T-helper 1 cell treated with Interleukin-12 subunit alpha and Interleukin-12 subunit beta and Interleukin-4 antibody, amounts not matched to agents 30 μg/mL and 1 μg/mL, for 36 hours (primary cell): Measurements from ENCODE around the gene FBXW7.

Source experiments
- H3K27ac Mint-ChIP-seq: one replicate; pipeline ENCODE4 v1.8.0; 2021; ENCODE audit warnings: mild to moderate bottlenecking, mixed read lengths
- H3K27me3 Mint-ChIP-seq: one replicate; pipeline ENCODE4 v1.8.0; 2021; ENCODE audit warnings: low read depth, mixed read lengths
- H3K36me3 Mint-ChIP-seq: one replicate; pipeline ENCODE4 v1.8.0; 2021; ENCODE audit warnings: low read depth, mixed read lengths
- H3K4me1 Mint-ChIP-seq: one replicate; pipeline ENCODE4 v1.8.0; 2021; ENCODE audit warnings: low read depth, mixed read lengths
- H3K4me3 Mint-ChIP-seq: one replicate; pipeline ENCODE4 v1.8.0; 2021; ENCODE audit warnings: mild to moderate bottlenecking, moderate library complexity, mixed read lengths
- H3K9me3 Mint-ChIP-seq: one replicate; pipeline ENCODE4 v1.8.0; 2021; ENCODE audit warnings: mixed read lengths

Gene FBXW7

DNA sequence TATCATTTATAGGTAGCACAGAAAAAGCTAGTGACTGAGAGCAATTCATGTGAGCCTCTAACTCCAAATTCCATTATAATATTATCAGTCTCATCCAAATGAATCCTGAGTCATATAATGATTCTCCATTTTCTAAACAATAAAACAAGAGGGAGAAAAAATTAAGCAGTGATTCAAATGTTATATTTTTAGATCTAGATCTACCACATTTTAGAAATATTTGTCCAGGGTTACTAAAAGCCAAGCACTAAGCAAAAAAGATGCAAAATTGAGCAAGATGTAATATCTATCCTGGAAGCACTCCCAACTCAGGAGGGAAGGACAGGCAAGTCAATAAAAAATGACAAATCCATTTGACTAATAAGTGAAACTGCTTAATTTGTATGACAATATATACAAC is 172.8 kb downstream of the FBXW7 start:
- Mint-ChIP-seq H3K4me1 (peaks cover 10% of the 10 kb centered on the region), H3K9me3 (no peaks in the 10 kb centered on the region), H3K4me3 (no peak overlapping the region), H3K36me3 (peaks cover 16% of the 10 kb centered on the region), H3K27ac (no peak overlapping the region), H3K27me3 (no peaks in the 10 kb centered on the region)

DNA sequence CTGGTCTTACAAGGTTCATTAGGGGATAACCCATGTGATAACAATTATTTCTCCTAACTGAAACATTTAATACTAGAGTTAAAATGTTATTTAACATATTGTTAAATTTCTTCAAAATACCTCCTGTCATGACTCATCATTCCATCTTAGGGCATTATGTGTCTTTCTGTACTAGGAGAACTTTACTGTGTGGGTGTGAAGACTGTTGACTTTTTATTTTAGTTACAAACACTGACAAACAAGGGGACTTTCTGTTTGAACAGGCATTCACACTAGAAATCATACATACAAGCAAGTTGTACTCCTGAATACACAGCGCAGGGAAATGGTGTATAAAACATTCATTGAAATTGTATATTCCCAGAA is 175.9 kb downstream of the FBXW7 start:
- no peaks in the 10 kb centered on the region for H3K27me3 Mint-ChIP-seq
- H3K4me3 Mint-ChIP-seq, result no peak overlapping the region
- peaks cover 10% of the 10 kb centered on the region for H3K4me1 Mint-ChIP-seq
- H3K9me3 Mint-ChIP-seq, result no peaks in the 10 kb centered on the region
- H3K27ac Mint-ChIP-seq, result no peak overlapping the region
- peaks cover 6% of the 10 kb centered on the region for H3K36me3 Mint-ChIP-seq

DNA sequence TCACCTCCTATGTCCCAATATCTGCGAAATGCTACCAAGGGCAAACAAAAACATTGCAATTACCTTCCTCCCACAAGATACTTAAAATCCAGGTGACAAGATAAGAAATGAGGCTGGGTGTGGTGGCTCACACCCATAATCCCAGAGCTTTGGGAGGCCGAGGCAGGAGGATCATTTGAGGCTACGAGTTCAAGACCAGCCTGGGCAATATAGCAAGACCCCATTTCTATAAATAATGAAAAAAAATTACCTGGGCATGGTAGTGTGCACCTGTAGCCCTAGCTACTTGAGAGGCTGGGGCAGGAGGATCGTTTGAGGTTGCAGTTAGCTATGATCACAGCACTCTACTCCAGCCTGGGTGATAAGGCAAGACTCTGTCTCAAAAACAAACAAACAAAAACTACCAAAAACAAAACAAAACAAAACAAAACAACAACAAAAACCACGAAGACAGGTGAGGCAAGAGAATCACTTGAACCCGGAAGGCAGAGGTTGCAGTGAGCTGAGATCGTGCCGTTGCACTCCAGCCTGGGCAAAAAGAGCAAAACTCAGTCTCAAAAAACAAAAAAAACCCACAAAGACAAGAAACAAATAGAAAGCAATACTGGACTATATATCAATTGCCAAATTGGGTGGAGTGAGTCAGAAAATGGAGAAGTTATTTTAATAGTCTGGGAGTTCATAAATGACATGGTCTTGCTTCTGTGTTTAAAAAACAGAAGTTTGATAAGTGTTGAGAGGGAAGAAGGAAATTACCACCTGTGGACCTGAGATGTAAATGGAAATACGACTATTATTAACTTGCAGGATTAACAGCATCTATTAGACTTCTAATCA is 176.5 kb downstream of the FBXW7 start:
- peaks cover 10% of the 10 kb centered on the region for H3K4me1 Mint-ChIP-seq
- no peak overlapping the region for H3K27ac Mint-ChIP-seq
- H3K4me3 Mint-ChIP-seq, result no peak overlapping the region
- peaks cover 3% of the 10 kb centered on the region for H3K36me3 Mint-ChIP-seq
- H3K27me3 Mint-ChIP-seq, result no peaks in the 10 kb centered on the region
- no peaks in the 10 kb centered on the region for H3K9me3 Mint-ChIP-seq

DNA sequence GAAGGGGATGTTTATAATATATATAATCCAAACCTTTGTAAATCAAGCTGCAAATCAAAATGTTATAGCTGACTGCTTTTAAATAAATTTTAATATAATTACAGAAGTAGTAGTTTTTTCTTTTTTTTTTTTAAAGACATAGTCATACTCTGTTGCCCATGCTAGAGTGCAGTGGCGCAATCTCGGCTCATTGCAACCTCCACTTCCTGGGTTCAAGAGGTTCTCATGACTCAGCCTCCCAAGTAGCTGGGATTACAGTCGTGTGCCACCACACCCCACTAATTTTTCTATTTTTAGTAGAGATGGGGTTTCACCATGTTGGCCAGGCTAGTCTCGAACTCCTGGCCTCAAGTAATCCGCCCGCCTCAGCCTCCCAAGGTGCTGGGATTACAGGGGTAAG is 178.7 kb downstream of the FBXW7 start:
- H3K4me1 Mint-ChIP-seq, result peaks cover 15% of the 10 kb centered on the region
- no peak overlapping the region for H3K27ac Mint-ChIP-seq
- no peaks in the 10 kb centered on the region for H3K27me3 Mint-ChIP-seq
- H3K9me3 Mint-ChIP-seq, result no peaks in the 10 kb centered on the region
- peaks cover 3% of the 10 kb centered on the region for H3K36me3 Mint-ChIP-seq
- H3K4me3 Mint-ChIP-seq, result no peak overlapping the region

DNA sequence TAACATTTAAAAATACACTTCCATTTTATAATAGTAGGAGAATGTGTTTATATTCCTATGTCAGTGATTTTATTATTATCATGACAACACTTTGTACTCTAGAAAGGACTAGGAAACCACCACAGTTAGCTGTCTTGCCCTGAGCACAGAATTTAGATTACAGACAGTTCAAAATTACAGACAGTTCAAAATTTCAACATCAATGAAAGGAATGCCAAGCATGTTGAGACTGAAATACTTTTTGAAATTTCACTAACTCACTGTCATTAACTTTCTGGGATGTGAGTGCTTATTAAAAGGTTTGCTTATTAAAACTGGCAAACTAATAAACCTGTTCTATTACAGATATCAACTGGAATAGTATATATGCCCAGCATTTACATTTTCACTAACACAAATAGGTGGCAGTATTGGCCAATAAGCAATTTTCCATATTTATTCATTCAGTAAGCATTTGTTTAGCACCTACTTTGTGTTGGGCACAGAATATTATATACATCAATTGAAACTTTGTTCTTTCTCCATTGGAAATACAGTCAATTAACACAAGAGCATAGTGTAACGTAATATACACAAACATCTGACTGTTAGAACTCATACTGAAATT is 179.4 kb downstream of the FBXW7 start:
- H3K27me3 Mint-ChIP-seq, result no peaks in the 10 kb centered on the region
- peaks cover 3% of the 10 kb centered on the region for H3K36me3 Mint-ChIP-seq

GRCh38 chr4:152352622-152353116 is 183.2 kb downstream of the FBXW7 start:
- Mint-ChIP-seq H3K4me3 (no peak overlapping the region), H3K36me3 (peaks cover 3% of the 10 kb centered on the region), H3K4me1 (peaks cover 8% of the 10 kb centered on the region), H3K27me3 (no peaks in the 10 kb centered on the region), H3K9me3 (no peaks in the 10 kb centered on the region), H3K27ac (no peak overlapping the region)

More for the DNA sequence above, 179.4 kb downstream of the FBXW7 start:
- H3K4me1 Mint-ChIP-seq, result peaks cover 16% of the 10 kb centered on the region
- H3K27ac Mint-ChIP-seq, result no peak overlapping the region
- H3K4me3 Mint-ChIP-seq, result no peak overlapping the region
- H3K9me3 Mint-ChIP-seq, result no peaks in the 10 kb centered on the region

DNA sequence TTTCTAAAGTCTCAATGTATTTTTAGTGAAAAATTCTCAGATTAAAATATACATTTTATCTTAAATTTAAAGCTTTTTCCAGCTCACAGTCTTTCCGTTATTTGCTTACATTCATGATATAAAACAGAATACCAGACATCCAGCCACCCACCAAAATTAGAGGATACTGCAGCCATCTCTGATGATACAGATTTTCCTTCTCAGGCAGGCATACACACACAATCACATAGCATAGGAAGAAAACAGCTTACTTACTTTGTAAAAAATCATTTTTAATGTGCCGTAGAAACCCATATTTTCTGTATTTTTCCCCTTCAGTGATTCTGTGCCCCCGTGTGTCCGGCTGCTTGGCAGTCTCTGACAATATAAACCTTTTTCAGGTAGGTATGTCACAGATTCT is 183.7 kb downstream of the FBXW7 start:
- Mint-ChIP-seq H3K27ac (no peak overlapping the region), H3K4me3 (no peak overlapping the region), H3K9me3 (no peaks in the 10 kb centered on the region), H3K4me1 (peaks cover 8% of the 10 kb centered on the region), H3K27me3 (no peaks in the 10 kb centered on the region), H3K36me3 (peaks cover 3% of the 10 kb centered on the region)

GRCh38 chr4:152351080-152351479 is 184.8 kb downstream of the FBXW7 start:
- Mint-ChIP-seq H3K9me3 (no peaks in the 10 kb centered on the region), H3K27me3 (no peaks in the 10 kb centered on the region), H3K4me3 (no peak overlapping the region), H3K4me1 (peaks cover 10% of the 10 kb centered on the region), H3K36me3 (peaks cover 12% of the 10 kb centered on the region), H3K27ac (no peak overlapping the region)

- Mint-ChIP-seq H3K4me3 (no peak overlapping the region), H3K27me3 (no peaks in the 10 kb centered on the region), H3K9me3 (no peaks in the 10 kb centered on the region), H3K36me3 (peaks cover 20% of the 10 kb centered on the region), H3K27ac (no peak overlapping the region), H3K4me1 (peaks cover 7% of the 10 kb centered on the region)
These were observed 187.2 kb downstream of the FBXW7 start for GRCh38 chr4:152348670-152349069.

DNA sequence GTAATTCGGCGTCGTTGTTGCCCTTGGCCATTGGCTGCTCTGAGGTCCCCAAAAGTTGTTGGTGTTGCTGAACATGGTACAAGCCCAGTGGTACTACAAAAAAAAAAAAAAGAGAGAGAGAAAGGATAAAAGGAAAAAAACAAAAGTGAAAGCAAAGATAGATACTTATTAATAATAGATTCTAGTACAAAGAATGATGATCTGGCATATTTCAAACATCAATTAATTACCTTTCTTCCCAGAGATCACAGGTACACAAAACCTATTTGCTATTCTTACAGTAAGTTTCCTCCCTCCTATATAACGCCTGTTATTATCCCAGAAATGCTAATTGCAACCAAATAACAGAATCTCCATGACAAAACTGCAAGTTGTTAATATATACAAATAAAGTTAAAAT is 188.9 kb downstream of the FBXW7 start:
- Mint-ChIP-seq H3K27me3 (no peaks in the 10 kb centered on the region), H3K9me3 (no peaks in the 10 kb centered on the region), H3K4me3 (no peak overlapping the region), H3K27ac (no peak overlapping the region), H3K36me3 (peaks cover 27% of the 10 kb centered on the region), H3K4me1 (peaks cover 2% of the 10 kb centered on the region)

DNA sequence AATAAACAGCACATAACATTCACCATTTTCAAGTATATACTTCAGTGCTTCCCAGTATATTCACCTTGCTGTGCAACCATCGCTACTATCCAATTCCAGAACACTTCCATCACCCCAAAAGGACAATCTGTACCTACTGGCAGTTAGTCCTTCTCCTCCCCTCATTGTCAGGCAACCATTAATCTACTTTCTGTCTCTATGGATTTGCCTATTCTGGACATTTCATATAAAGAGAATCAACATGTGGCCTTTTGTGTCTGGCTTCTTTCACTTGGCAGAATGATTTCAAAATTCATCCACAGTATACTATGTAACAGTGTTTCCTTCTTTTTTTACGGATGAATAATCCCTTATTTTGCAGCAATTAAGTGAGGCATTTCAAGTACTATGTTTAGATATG is 189.4 kb downstream of the FBXW7 start:
- Mint-ChIP-seq H3K36me3 (peaks cover 29% of the 10 kb centered on the region), H3K4me3 (no peak overlapping the region), H3K9me3 (no peaks in the 10 kb centered on the region), H3K27ac (no peak overlapping the region), H3K4me1 (peaks cover 2% of the 10 kb centered on the region), H3K27me3 (no peaks in the 10 kb centered on the region)

GRCh38 chr4:152344001-152344400 is 191.9 kb downstream of the FBXW7 start:
- Mint-ChIP-seq H3K9me3 (no peaks in the 10 kb centered on the region), H3K36me3 (peaks cover 42% of the 10 kb centered on the region), H3K27ac (no peak overlapping the region), H3K4me3 (no peak overlapping the region), H3K27me3 (no peaks in the 10 kb centered on the region), H3K4me1 (peaks cover 2% of the 10 kb centered on the region)

DNA sequence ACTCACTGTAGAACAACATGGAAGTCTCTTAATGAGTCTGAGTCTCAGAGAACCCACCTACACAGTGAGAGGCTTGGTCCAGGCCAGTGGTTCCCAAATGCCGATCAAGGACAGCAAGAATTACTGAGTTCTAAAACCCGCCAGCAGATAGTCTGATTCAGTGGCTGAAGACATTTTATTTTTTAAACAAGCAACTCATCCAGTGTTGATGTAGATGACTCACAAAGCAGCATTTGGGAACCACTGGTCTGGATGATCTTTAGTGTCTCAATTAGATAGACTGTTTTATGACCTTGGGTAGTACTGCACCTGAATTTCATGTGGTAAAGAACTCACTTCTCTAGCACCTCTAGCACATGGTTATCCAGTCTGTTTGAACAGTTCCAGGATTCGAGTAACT is 193.6 kb downstream of the FBXW7 start:
- Mint-ChIP-seq H3K9me3 (no peaks in the 10 kb centered on the region), H3K4me3 (no peak overlapping the region), H3K27me3 (no peaks in the 10 kb centered on the region), H3K27ac (no peak overlapping the region), H3K36me3 (peaks cover 45% of the 10 kb centered on the region), H3K4me1 (peaks cover 2% of the 10 kb centered on the region)

GRCh38 chr4:152340818-152341217 is 195.1 kb downstream of the FBXW7 start:
- Mint-ChIP-seq H3K36me3 (peaks cover 37% of the 10 kb centered on the region), H3K4me3 (no peak overlapping the region), H3K27me3 (no peaks in the 10 kb centered on the region), H3K4me1 (no peaks in the 10 kb centered on the region), H3K27ac (no peak overlapping the region), H3K9me3 (no peaks in the 10 kb centered on the region)

DNA sequence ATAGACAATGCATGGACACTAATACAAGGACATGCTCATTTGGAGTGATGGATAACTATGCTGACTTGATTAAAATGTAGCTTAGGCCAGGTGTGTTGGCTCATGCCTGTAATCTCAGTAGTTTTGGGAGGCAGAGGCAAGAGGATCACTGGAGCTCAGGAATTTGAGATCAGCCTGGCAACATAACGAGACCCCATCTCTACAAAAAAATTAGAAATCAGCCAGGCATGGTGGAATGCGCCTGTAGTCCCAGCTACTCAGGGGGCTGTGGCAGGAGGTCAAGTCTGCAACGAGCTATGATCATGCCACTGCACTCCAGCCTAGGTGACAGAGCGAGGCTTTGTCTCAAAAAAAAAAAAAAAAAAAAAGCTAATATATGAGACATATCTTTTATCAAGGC is 196.3 kb downstream of the FBXW7 start:
- H3K9me3 Mint-ChIP-seq, result no peaks in the 10 kb centered on the region
- H3K36me3 Mint-ChIP-seq, result peaks cover 41% of the 10 kb centered on the region
- H3K27ac Mint-ChIP-seq, result no peak overlapping the region
- no peaks in the 10 kb centered on the region for H3K4me1 Mint-ChIP-seq
- no peaks in the 10 kb centered on the region for H3K27me3 Mint-ChIP-seq
- no peak overlapping the region for H3K4me3 Mint-ChIP-seq
